ENCODE data around the gene CMBL.

Gene CMBL

DNA sequence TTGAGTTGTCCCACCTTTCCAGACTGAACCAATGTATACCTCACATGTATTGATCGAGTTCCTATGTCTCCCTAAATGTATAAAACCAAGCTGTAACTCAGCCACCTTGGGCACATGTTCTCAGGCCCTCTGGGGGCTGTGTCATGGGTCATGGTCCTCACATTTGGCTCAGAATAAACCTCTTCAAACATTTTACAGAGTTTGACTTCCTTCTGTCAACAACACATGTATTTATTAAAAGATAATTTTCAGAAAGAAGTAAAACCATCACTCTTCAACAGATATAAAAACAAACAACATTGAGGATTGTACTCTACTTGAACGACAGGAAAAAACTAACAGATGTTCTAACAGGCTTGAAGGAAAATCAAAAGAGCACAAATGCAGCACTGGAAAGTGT, 4.5 kb downstream of the CMBL start:
- no peak for TF ChIP-seq TAF1 (IDR thresholded peaks at IDR 0.05; ENCODE audit: low read depth)
- no peak for TF ChIP-seq YY1 (IDR thresholded peaks at IDR 0.05; ENCODE audit: low read depth)
- TF ChIP-seq TCF12 (IDR thresholded peaks at IDR 0.05; ENCODE audit: low read depth): no peak
- TF ChIP-seq, protein P1, sequence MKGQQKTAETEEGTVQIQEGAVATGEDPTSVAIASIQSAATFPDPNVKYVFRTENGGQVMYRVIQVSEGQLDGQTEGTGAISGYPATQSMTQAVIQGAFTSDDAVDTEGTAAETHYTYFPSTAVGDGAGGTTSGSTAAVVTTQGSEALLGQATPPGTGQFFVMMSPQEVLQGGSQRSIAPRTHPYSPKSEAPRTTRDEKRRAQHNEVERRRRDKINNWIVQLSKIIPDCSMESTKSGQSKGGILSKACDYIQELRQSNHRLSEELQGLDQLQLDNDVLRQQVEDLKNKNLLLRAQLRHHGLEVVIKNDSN (IDR thresholded peaks at IDR 0.05): no peak
- no peak for TF ChIP-seq CREB1 (IDR thresholded peaks at IDR 0.05; ENCODE audit: low read depth)
- no peak for TF ChIP-seq TEAD4 (IDR thresholded peaks at IDR 0.05)
- no peak for TF ChIP-seq RAD21 (IDR thresholded peaks at IDR 0.05; ENCODE audit: low read depth)
- TF ChIP-seq FOXM1 (IDR thresholded peaks at IDR 0.05; ENCODE audit: borderline replicate concordance, low read depth): no peak
- TF ChIP-seq EGR1 (IDR thresholded peaks at IDR 0.05): no peak
- TF ChIP-seq NFIC (IDR thresholded peaks at IDR 0.05): no peak
- TF ChIP-seq, protein P2, sequence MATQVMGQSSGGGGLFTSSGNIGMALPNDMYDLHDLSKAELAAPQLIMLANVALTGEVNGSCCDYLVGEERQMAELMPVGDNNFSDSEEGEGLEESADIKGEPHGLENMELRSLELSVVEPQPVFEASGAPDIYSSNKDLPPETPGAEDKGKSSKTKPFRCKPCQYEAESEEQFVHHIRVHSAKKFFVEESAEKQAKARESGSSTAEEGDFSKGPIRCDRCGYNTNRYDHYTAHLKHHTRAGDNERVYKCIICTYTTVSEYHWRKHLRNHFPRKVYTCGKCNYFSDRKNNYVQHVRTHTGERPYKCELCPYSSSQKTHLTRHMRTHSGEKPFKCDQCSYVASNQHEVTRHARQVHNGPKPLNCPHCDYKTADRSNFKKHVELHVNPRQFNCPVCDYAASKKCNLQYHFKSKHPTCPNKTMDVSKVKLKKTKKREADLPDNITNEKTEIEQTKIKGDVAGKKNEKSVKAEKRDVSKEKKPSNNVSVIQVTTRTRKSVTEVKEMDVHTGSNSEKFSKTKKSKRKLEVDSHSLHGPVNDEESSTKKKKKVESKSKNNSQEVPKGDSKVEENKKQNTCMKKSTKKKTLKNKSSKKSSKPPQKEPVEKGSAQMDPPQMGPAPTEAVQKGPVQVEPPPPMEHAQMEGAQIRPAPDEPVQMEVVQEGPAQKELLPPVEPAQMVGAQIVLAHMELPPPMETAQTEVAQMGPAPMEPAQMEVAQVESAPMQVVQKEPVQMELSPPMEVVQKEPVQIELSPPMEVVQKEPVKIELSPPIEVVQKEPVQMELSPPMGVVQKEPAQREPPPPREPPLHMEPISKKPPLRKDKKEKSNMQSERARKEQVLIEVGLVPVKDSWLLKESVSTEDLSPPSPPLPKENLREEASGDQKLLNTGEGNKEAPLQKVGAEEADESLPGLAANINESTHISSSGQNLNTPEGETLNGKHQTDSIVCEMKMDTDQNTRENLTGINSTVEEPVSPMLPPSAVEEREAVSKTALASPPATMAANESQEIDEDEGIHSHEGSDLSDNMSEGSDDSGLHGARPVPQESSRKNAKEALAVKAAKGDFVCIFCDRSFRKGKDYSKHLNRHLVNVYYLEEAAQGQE (IDR thresholded peaks at IDR 0.05; ENCODE audit: low read depth): no peak
- TF ChIP-seq ZBTB7A (IDR thresholded peaks at IDR 0.05; ENCODE audit: low read depth): no peak
- TF ChIP-seq EP300 (IDR thresholded peaks at IDR 0.05; ENCODE audit: borderline replicate concordance): no peak
- TF ChIP-seq, protein P3, sequence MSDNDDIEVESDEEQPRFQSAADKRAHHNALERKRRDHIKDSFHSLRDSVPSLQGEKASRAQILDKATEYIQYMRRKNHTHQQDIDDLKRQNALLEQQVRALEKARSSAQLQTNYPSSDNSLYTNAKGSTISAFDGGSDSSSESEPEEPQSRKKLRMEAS (IDR thresholded peaks at IDR 0.05): no peak
- TF ChIP-seq CEBPB (IDR thresholded peaks at IDR 0.05): no peak

DNA sequence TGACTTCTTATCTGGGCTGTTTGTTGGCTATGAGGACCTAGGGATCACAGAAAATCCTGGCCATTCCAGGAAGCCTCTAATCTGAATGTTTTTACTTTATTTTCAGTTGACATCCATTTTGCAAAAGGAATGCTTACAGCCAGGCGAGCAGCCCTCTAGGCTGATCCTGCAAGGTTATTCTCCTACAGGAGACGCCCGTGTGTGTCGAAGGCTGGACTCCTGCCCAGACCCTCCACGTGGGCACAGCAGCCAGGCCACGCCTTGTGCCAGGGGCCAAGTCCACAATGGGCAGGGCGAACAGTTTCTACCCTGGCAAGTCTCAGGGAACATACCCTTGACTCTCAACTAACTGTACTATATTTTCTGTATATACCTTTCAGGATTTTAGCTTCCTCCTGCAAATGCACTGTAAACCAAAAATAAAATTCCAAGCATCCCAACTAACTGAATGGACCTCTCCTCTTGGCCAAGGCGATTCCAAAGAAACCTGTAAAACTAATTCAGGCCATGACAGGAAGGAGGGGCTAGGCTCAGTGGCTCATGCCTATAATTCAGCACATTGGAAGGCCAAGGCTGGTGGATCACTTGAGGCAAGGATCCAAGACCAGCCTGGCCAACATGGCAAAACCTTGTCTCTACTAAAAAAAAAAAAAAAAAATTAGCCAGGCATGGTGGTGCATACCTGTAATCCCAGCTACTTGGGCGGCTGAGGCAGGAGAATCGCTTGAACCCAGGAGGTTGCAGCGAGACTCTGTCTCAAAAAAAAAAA, 5.7 kb downstream of the CMBL start:
- no peak for TF ChIP-seq EGR1 (IDR thresholded peaks at IDR 0.05)
- TF ChIP-seq CEBPB (IDR thresholded peaks at IDR 0.05): no peak
- TF ChIP-seq, protein P2 (IDR thresholded peaks at IDR 0.05; ENCODE audit: low read depth): no peak
- no peak for TF ChIP-seq FOXM1 (IDR thresholded peaks at IDR 0.05; ENCODE audit: borderline replicate concordance, low read depth)
- TF ChIP-seq NFIC (IDR thresholded peaks at IDR 0.05): peak; percentile 78
- TF ChIP-seq TAF1 (IDR thresholded peaks at IDR 0.05; ENCODE audit: low read depth): no peak
- TF ChIP-seq, protein P3 (IDR thresholded peaks at IDR 0.05): peak; percentile 96
- no peak for TF ChIP-seq YY1 (IDR thresholded peaks at IDR 0.05; ENCODE audit: low read depth)
- no peak for TF ChIP-seq EP300 (IDR thresholded peaks at IDR 0.05; ENCODE audit: borderline replicate concordance)
- TF ChIP-seq ZBTB7A (IDR thresholded peaks at IDR 0.05; ENCODE audit: low read depth): no peak
- TF ChIP-seq TCF12 (IDR thresholded peaks at IDR 0.05; ENCODE audit: low read depth): no peak
- TF ChIP-seq, protein P1 (IDR thresholded peaks at IDR 0.05): peak; percentile 92
- TF ChIP-seq CREB1 (IDR thresholded peaks at IDR 0.05; ENCODE audit: low read depth): no peak
- TF ChIP-seq TEAD4 (IDR thresholded peaks at IDR 0.05): 0 out of 2 replicates have a peak, but pooled peaks have one; percentile 11
- no peak for TF ChIP-seq RAD21 (IDR thresholded peaks at IDR 0.05; ENCODE audit: low read depth)

DNA sequence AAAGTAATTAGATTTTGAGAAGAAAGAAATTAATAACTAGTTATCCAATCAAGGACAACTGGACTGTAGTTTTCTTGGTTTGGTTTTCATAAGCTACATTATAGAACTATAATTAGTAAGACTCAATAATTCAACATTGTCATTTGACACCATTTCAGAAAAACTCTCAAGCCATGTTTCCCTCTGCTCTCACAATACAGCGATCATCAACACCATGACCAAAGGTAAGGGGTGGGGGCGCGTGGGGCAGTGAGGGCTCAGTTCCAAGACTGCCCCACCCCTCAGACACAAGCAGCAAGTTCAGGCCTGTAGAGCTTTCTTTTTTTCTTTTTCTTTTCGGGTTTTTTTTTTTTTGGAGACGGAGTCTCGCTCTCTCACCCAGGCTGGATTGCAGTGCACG, 6.4 kb downstream of the CMBL start:
- no peak for TF ChIP-seq TAF1 (IDR thresholded peaks at IDR 0.05; ENCODE audit: low read depth)
- TF ChIP-seq TCF12 (IDR thresholded peaks at IDR 0.05; ENCODE audit: low read depth): no peak
- TF ChIP-seq NFIC (IDR thresholded peaks at IDR 0.05): peak; percentile 58

DNA sequence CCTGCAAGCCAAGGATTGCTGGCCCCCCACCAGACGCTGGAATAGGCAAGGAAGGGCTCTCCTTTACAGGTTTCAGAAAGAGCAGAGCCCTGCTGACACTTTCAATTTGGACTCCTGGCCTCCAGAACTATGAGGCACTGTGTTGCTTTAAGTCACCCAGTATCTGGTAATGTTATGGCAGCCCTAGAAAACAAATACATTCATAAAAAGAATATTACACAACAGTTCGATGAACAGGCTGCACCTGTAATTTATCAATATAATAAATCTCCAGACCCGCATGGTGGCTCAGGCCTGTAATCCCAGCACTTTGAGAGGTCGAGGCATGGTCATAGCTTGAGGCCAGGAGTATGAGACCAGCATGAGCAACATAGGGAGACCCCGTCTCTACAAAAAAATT, 7.5 kb downstream of the CMBL start:
- no peak for TF ChIP-seq EGR1 (IDR thresholded peaks at IDR 0.05)
- TF ChIP-seq TEAD4 (IDR thresholded peaks at IDR 0.05): no peak
- TF ChIP-seq, protein P2 (IDR thresholded peaks at IDR 0.05; ENCODE audit: low read depth): no peak
- no peak for TF ChIP-seq RAD21 (IDR thresholded peaks at IDR 0.05; ENCODE audit: low read depth)
- TF ChIP-seq FOXM1 (IDR thresholded peaks at IDR 0.05; ENCODE audit: borderline replicate concordance, low read depth): no peak
- no peak for TF ChIP-seq EP300 (IDR thresholded peaks at IDR 0.05; ENCODE audit: borderline replicate concordance)
- TF ChIP-seq CEBPB (IDR thresholded peaks at IDR 0.05): no peak
- TF ChIP-seq TAF1 (IDR thresholded peaks at IDR 0.05; ENCODE audit: low read depth): no peak
- no peak for TF ChIP-seq ZBTB7A (IDR thresholded peaks at IDR 0.05; ENCODE audit: low read depth)
- TF ChIP-seq, protein P1 (IDR thresholded peaks at IDR 0.05): no peak
- no peak for TF ChIP-seq NFIC (IDR thresholded peaks at IDR 0.05)
- no peak for TF ChIP-seq TCF12 (IDR thresholded peaks at IDR 0.05; ENCODE audit: low read depth)
